Upper lobe of left lung (tissue), 4 donors: ENCODE data around the gene SERTAD3.

Experiments
- CTCF ChIP-seq, 6 experiments: fragments of 450-650 bp in 4 of 6; fragments of 200-600 bp in 2 of 6; sonication (generic) in 2 of 6; IDR thresholded peaks; one replicate each; pipeline ENCODE4 v1.5.1; 2016 to 2019; ENCODE audit warnings: antibody characterized with exemption in 6 of 6
- EP300 ChIP-seq, 4 donors: sonication (generic); formaldehyde crosslinking; IDR thresholded peaks; one replicate each; pipeline ENCODE4 v1.5.1; 2017; ENCODE audit warnings: antibody characterized with exemption in 4 of 4, control low read depth in 2 of 4
- POLR2A ChIP-seq, 4 donors: fragments of 450-650 bp; IDR thresholded peaks; one replicate each; pipeline ENCODE4 v1.5.1; 2016 to 2017; ENCODE audit warnings: antibody characterized with exemption in 4 of 4, mild to moderate bottlenecking in 2 of 4
- POLR2AphosphoS5 ChIP-seq, 2 donors: sonication (generic); formaldehyde crosslinking; IDR thresholded peaks; one replicate each; pipeline ENCODE4 v1.5.1; 2017; ENCODE audit warnings: antibody characterized with exemption in 2 of 2

GRCh38 chr19:40450664-40451063 is 6.5 kb upstream of the SERTAD3 start:
- no peak for TF ChIP-seq CTCF (IDR thresholded peaks at IDR 0.05)
- TF ChIP-seq POLR2AphosphoS5 (IDR thresholded peaks at IDR 0.05), result no peak
- TF ChIP-seq EP300 (IDR thresholded peaks at IDR 0.05), result no peak
- TF ChIP-seq POLR2A (IDR thresholded peaks at IDR 0.05), result no peak
